HepG2 (cell line): ENCODE measurements around the gene ANKRD6. TPM values are rescaled to one million over a fixed set of nuclear protein-coding genes. Genes with fewer than 3 reads are reported as not detected.

Experiments used
- ATAC-seq: fragments of 200-7000 bp; cut with Tn5 transposase; 3 replicates; pipeline ENCODE4 v1.9.1; 2020; ENCODE audit warnings: mild to moderate bottlenecking, moderate library complexity
- BruUV-seq: library from RNA; stranded (reverse); fragments of 400-500 nt; replicated peaks from 2 replicates; lab custom pipeline; 2021; lab: Mats Ljungman, UMichigan
- CTCF ChIA-PET: fragments of 300-600 bp; formaldehyde crosslinking; extraction: SDS; loops from one replicate; lab custom pipeline; 2021; ENCODE audit warnings: low total read pairs, inconsistent platforms, low intra/inter-chr PET ratio; lab: Yijun Ruan, JAX
- POLR2A ChIA-PET: fragments of 350-600 bp; sonication (Branson Sonifier 250); formaldehyde crosslinking; loops from one replicate; lab custom pipeline; 2020; ENCODE audit warnings: antibody characterized with exemption, inconsistent platforms; lab: Yijun Ruan, JAX
- DNase-seq: peaks from one replicate; pipeline ENCODE4 v3.0.0-alpha.2; 2015; ENCODE audit warnings: low spot score
- FAIRE-seq: peaks from 3 replicates; lab custom pipeline; 2011; peaks lifted over from hg19 to GRCh38; lab: Jason Lieb, UNC
- H2AFZ ChIP-seq: one replicate; pipeline ENCODE4 v1.6.1; 2011; ENCODE audit warnings: low read length, inconsistent platforms
- H3K27ac ChIP-seq: fragments of 300-600 bp; 3 replicates; pipeline ENCODE4 v1.8.0; 2011; ENCODE audit warnings: mixed run types, mild to moderate bottlenecking, mixed read lengths, low read length, inconsistent platforms; ENCODE audit not compliant: insufficient read depth; ENCODE audit errors: extremely low read length
- H3K27me3 ChIP-seq, 2 experiments: fragments of 200-600 bp in 1 of 2; 2 replicates in 1 of 2; 3 replicates in 1 of 2; pipeline versions ENCODE4 v1.6.0 to v1.8.0; 2011; ENCODE audit warnings: low read length in 2 of 2, mild to moderate bottlenecking in 2 of 2, moderate library complexity in 2 of 2, inconsistent platforms in 1 of 2; ENCODE audit not compliant: insufficient read depth in 2 of 2, control insufficient read depth in 1 of 2
- H3K36me3 ChIP-seq, 2 experiments: fragments of 200-600 bp in 1 of 2; replicated peaks in 1 of 2; 2 replicates in 1 of 2; 3 replicates in 1 of 2; pipeline versions ENCODE4 v1.5.1 to v1.8.0; 2011; ENCODE audit warnings: low read length in 2 of 2, inconsistent platforms in 1 of 2; ENCODE audit not compliant: insufficient read depth in 2 of 2, control insufficient read depth in 1 of 2
- H3K4me1 ChIP-seq: 2 replicates; pipeline ENCODE4 v1.5.1; 2012; ENCODE audit warnings: low read length, inconsistent platforms; ENCODE audit not compliant: insufficient read depth
- H3K4me2 ChIP-seq: 2 replicates; pipeline ENCODE4 v1.6.0; 2011; ENCODE audit warnings: low read depth, low read length, inconsistent platforms
- H3K4me3 ChIP-seq, 3 experiments: fragments of 200-600 bp in 1 of 3; sonication (generic), shearing (Covaris generic) in 1 of 3; replicated peaks in 1 of 3; 2 replicates each; pipeline ENCODE4 v1.5.1; 2011 to 2016; ENCODE audit warnings: low read length in 3 of 3, inconsistent platforms in 2 of 3, low read depth in 2 of 3, mild to moderate bottlenecking in 2 of 3, control low read depth in 1 of 3, mixed read lengths in 1 of 3; ENCODE audit not compliant: insufficient read depth in 1 of 3
- H3K79me2 ChIP-seq: one replicate; pipeline ENCODE4 v1.6.1; 2011; ENCODE audit warnings: low read length, inconsistent platforms; ENCODE audit not compliant: insufficient read depth
- H3K9ac ChIP-seq: 2 replicates; pipeline ENCODE4 v1.6.0; 2011; ENCODE audit warnings: mild to moderate bottlenecking, low read depth, low read length, inconsistent platforms; ENCODE audit not compliant: insufficient read depth
- H3K9me3 ChIP-seq: 2 replicates; pipeline ENCODE4 v1.5.1; 2012; ENCODE audit warnings: mild to moderate bottlenecking, low read length
- H4K20me1 ChIP-seq: 2 replicates; pipeline ENCODE4 v1.6.0; 2011; ENCODE audit warnings: inconsistent platforms, mild to moderate bottlenecking, low read length, moderate library complexity; ENCODE audit not compliant: insufficient read depth
- ARID2 ChIP-seq: sonication (generic); formaldehyde crosslinking; IDR thresholded peaks from 2 replicates; pipeline ENCODE4 v1.8.1; 2022; ENCODE audit warnings: mild to moderate bottlenecking, missing genetic modification reagents, borderline replicate concordance
- DR1 ChIP-seq: sonication (generic); formaldehyde crosslinking; IDR thresholded peaks from 2 replicates; pipeline ENCODE4 v1.8.0; 2021; ENCODE audit warnings: mild to moderate bottlenecking, missing genetic modification reagents, inconsistent platforms
- FOXM1 ChIP-seq: sonication (generic); formaldehyde crosslinking; IDR thresholded peaks from 2 replicates; pipeline ENCODE4 v1.5.0; 2020; ENCODE audit warnings: missing genetic modification reagents
- POGK ChIP-seq: sonication (generic); formaldehyde crosslinking; conservative IDR thresholded peaks from 2 replicates; pipeline ENCODE4 v1.8.0; 2022; ENCODE audit warnings: mild to moderate bottlenecking, moderate library complexity, missing genetic modification reagents
- REXO4 ChIP-seq: sonication (generic); formaldehyde crosslinking; IDR thresholded peaks from 2 replicates; pipeline ENCODE4 v1.8.0; 2022; ENCODE audit warnings: missing genetic modification reagents, mild to moderate bottlenecking, borderline replicate concordance
- RFX1 ChIP-seq: fragments of 450-650 bp; IDR thresholded peaks from 2 replicates; pipeline ENCODE4 v1.6.1; 2017
- RXRB ChIP-seq: IDR thresholded peaks from 2 replicates; pipeline ENCODE4 v1.6.1; 2016; ENCODE audit warnings: borderline replicate concordance, missing genetic modification reagents, missing compliant biosample characterization
- SALL1 ChIP-seq: sonication (generic); formaldehyde crosslinking; IDR thresholded peaks from 2 replicates; pipeline ENCODE4 v1.8.0; 2022; ENCODE audit warnings: mild to moderate bottlenecking, missing genetic modification reagents
- TRAFD1 ChIP-seq: sonication (generic); formaldehyde crosslinking; IDR thresholded peaks from 2 replicates; pipeline ENCODE4 v1.5.1; 2020; ENCODE audit warnings: missing genetic modification reagents, mild to moderate bottlenecking, borderline replicate concordance
- ZMYM2 ChIP-seq: sonication (generic); formaldehyde crosslinking; IDR thresholded peaks from 2 replicates; pipeline ENCODE4 v1.8.0; 2022; ENCODE audit warnings: mild to moderate bottlenecking, missing genetic modification reagents
- ZNF205 ChIP-seq: IDR thresholded peaks from 2 replicates; pipeline ENCODE4 v1.6.1; 2018; ENCODE audit warnings: missing biosample characterization, missing genetic modification reagents
- ZNF280B ChIP-seq: sonication (generic); formaldehyde crosslinking; IDR thresholded peaks from 2 replicates; pipeline ENCODE4 v1.5.0; 2020; ENCODE audit warnings: missing genetic modification reagents, mild to moderate bottlenecking, borderline replicate concordance
- ZNF33A ChIP-seq: sonication (generic); formaldehyde crosslinking; IDR thresholded peaks from 2 replicates; pipeline ENCODE4 v1.5.1; 2020; ENCODE audit warnings: missing genetic modification reagents, mild to moderate bottlenecking, moderate library complexity, borderline replicate concordance
- ZNF33B ChIP-seq: sonication (generic); formaldehyde crosslinking; IDR thresholded peaks from 2 replicates; pipeline ENCODE4 v1.5.1; 2020; ENCODE audit warnings: mild to moderate bottlenecking, missing genetic modification reagents
- ZNF350 ChIP-seq: sonication (generic); formaldehyde crosslinking; IDR thresholded peaks from 2 replicates; pipeline ENCODE4 v1.4.0; 2020; ENCODE audit warnings: mild to moderate bottlenecking, low read depth, missing genetic modification reagents, borderline replicate concordance
- ZNF788 ChIP-seq: sonication (generic); formaldehyde crosslinking; IDR thresholded peaks from 2 replicates; pipeline ENCODE4 v1.5.0; 2020; ENCODE audit warnings: mild to moderate bottlenecking, missing genetic modification reagents, borderline replicate concordance
- WGBS: methylation state at CpG from one replicate; pipeline ENCODE4 v1.1.6; 2017; ENCODE audit warnings: low lambda C conversion rate; 5-methylcytosine and 5-hydroxymethylcytosine counted together
- in situ Hi-C: cut with HindIII; loops from 2 replicates; pipeline ENCODE4 v1.10.0; 2017; ENCODE audit warnings: low pct_unique_long_range_greater_than_20kb; ENCODE audit not compliant: extremely low pct_ligation_motif_present
- intact Hi-C: fragments of 100-400 bp; cut with micrococcal nuclease; formaldehyde crosslinking; loops from one replicate; pipeline ENCODE4 v1.10.0; 2022; ENCODE audit not compliant: unreplicated experiment
- polyA plus RNA-seq, 8 experiments: library from polyadenylated mRNA; depleted of rRNA in 3 of 8; stranded (reverse) in 7 of 8; unstranded in 1 of 8; fragments of >200 nt; fragmentation: Illumina TruSeq in 4 of 8; extraction: Trizol in 4 of 8; gene quantifications; 2 replicates each; pipeline versions ENCODE4 v1.2.1 to v1.2.3, GENCODE V29; 2011 to 2016; ENCODE audit warnings: low read depth in 4 of 8, missing spikeins in 1 of 8, mixed read lengths in 1 of 8; ENCODE audit not compliant: insufficient read depth in 1 of 8
- total RNA-seq, 5 experiments: library from RNA; depleted of rRNA; stranded (reverse); fragments of >200 nt; fragmentation: Illumina TruSeq; extraction: Trizol; gene quantifications; 2 replicates each; pipeline ENCODE4 v1.2.3, GENCODE V29; 2016; ENCODE audit warnings: low read depth in 1 of 5
- TF ChIP-seq, protein P1 (sequence below): sonication (generic); formaldehyde crosslinking; IDR thresholded peaks from 2 replicates; pipeline ENCODE4 v1.5.1; 2020; ENCODE audit warnings: missing genetic modification reagents, mild to moderate bottlenecking, borderline replicate concordance
- TF ChIP-seq, protein P2 (sequence below): sonication (generic); formaldehyde crosslinking; IDR thresholded peaks from 2 replicates; pipeline ENCODE4 v1.5.0; 2020; ENCODE audit warnings: missing genetic modification reagents

ANKRD6 gene
- total and polyA plus RNA-seq, 2 of the 13 experiments (the other 11 are each of a cell fraction or from before 2014, with no cell fraction given): 0.18 to 0.36 TPM

- intact Hi-C loops: no loop called here
- Histone ChIP-seq H3K79me2 (no peaks in the 10 kb centered on the region), H3K27me3 (no peaks in the 10 kb centered on the region), H3K27ac (no peak overlapping the region), H3K4me2 (no peak overlapping the region), H3K4me3 (no peak overlapping the region), H3K4me1 (no peaks in the 10 kb centered on the region), H3K36me3 (peaks cover 28 to 82% of the 10 kb centered on the region in 2 experiments), H3K9me3 (no peaks in the 10 kb centered on the region), H2AFZ (no peak overlapping the region), H4K20me1 (no peaks in the 10 kb centered on the region), H3K9ac (no peak overlapping the region)
- DNase-seq (no peak), ATAC-seq (no peak), FAIRE-seq (no peak)
- WGBS: 95% methylated on average over 2 of the region's 2 CpGs
- in situ Hi-C loops: no loop called here
- TF ChIP-seq ARID2 (CRISPR knock-in tag) (no peak), ZNF280B (CRISPR knock-in tag) (no peak), RFX1 (no peak), FOXM1 (CRISPR knock-in tag) (no peak), REXO4 (CRISPR knock-in tag) (no peak), RXRB (no peak), ZNF350 (no peak), ZNF33B (CRISPR knock-in tag) (no peak), SALL1 (no peak), DR1 (no peak), POGK (no peak), ZNF33A (CRISPR knock-in tag) (no peak), ZMYM2 (no peak), ZNF205 (CRISPR knock-in tag) (no peak), TRAFD1 (no peak), ZNF788 (CRISPR knock-in tag) (no peak)
- TF ChIP-seq, protein P1, sequence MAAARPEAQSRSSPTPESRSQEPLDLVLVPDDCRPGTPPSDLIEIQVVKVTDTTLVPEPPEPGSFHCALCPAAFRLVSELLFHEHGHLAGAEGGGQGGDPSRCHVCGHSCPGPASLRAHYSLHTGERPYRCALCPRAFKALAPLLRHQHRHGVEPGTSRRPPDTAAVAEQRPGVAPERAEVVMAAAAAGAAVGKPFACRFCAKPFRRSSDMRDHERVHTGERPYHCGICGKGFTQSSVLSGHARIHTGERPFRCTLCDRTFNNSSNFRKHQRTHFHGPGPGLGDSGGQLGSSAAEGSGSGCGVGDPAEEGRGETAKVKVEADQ (CRISPR knock-in tag): no peak
- TF ChIP-seq, protein P2, sequence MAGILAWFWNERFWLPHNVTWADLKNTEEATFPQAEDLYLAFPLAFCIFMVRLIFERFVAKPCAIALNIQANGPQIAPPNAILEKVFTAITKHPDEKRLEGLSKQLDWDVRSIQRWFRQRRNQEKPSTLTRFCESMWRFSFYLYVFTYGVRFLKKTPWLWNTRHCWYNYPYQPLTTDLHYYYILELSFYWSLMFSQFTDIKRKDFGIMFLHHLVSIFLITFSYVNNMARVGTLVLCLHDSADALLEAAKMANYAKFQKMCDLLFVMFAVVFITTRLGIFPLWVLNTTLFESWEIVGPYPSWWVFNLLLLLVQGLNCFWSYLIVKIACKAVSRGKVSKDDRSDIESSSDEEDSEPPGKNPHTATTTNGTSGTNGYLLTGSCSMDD (CRISPR knock-in tag): no peak
- BruUV-seq: no TSS peak
- POLR2A ChIA-PET: no interaction called here
- CTCF ChIA-PET: no interaction called here
Observed at GRCh38 chr6:89655122-89655521, 222.2 kb downstream of the ANKRD6 start.
